ENCODE data around the gene CERS5.
"Not testable (repeated sequence)": the region's sequence is repeated elsewhere in the genome, so short reads cannot be mapped to it uniquely, and the experiment has no call there.

The CERS5 gene

DNA sequence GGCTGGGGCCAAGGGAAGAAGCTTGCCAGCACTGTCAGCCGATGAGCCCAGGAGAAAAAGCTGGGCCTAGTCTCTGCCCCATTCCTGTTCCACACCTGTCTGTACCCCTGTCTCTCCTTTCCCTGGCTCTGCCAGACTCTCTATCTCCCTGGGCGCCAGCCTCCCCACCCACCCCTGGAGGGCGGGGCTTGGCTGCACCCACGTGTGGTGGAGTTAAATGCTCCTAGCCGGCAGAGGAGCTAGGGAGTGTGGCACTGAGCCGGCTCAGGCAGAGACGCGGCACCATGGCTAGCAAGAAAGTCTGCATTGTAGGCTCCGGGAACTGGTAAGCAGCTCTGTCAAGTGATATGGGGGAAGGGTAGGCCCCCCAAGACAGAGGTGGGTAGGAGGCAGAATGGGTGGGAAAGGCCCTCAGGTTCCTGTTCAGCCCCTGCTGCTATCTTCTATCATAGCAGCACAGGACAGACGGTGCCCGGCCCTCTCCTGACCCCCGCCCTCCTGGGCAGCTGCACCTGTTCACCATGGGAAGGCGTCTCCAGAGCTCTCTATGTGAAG, 63.3 kb downstream of the CERS5 start, which contains the start of gene GPD1:
GPD1 (plus strand) TSS at position 242 of the 555 bp plus-strand sequence; CDS start at position 285, 43 bp downstream.
- DNase-seq: peak; percentile 67

DNA sequence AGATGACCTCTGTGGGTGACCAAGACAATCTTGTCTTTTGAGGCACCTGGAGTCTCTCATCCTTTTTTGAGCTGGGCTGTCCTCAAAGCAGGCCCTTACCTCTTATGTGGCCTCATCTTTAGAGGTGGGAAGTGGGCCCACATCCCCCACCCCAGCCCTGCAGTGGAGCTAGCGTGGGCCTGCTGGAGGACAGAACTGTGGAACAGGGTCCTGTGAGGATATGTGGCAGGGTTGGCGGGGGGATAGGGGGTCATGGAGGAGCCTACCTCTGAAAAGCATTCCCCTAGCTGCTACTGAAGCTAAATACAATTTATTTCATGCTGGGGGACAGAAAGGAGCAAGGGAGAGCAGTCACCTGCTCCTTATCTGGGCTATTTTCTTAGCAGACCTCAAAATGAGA, 63.8 kb downstream of the CERS5 start:
- DNase-seq: no peak

DNA sequence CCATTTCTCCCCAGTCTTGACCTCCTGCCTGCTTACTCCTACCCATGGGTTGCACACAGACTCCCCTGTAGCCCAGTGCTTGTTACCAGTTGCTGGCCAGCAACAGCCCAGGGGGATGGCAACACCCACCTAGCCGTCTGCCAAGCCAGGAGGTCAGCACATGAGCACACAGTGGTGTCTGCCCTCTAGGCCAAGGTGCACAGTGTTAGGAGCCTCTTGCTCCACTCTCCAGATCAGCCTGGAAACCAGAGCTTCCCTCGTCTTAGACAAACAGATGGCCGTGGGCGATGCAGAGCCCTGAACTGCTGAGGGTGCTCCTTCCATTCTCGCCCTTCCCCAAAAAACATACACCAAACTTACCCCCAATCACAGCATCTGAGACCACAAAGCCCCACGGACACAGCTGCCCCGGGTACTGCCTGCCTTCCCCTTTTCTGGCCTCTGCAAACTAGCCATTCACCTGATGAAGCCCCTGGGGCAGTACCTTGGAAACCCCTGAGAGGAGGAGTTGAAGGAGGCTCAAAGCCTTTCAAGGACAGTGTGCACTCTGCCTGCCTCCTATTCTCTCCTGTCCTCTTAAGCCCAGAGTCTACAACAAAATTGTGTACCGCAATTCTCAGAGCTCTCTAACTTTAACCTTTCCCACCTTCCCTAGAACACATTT, 64.4 kb downstream of the CERS5 start:
- no peak for DNase-seq

DNA sequence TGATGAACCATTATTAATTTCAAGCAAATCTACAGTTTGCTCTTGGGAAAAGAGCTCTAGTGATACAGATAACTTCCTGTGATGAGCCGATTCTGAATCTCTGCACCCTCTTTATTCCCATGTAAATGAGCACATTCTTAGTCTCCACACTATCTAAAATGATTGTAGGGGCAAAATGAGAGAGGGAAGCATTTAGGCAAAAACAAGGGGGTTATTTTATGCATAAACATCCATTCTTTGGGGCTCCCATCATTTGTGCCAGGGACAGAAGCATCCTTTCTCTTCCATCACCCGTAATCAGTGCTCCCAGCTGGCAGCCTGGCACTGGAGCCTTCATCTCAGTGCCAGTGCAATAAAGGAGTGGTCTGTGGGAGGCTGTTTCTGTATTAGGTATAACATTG, 65.0 kb downstream of the CERS5 start:
- no peak for DNase-seq

DNA sequence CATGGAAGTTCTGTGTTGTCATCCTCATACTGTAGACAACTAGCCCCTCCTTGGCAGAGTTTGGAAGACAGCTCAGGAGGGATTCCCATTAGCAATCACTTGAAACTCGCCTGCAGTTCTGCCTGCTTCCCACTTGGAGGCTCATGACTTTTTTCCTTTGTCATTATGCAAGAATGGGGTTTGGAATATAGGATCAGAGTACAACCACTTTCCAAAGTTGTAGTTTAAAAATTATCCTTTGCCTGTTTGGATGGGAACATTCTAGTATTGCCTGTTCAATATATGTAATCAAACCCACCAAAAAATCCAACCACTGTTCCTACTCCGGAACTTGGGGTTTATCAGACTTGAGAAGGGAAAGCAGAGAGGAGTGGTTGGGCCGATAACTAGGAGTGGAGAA, 65.5 kb downstream of the CERS5 start:
- DNase-seq: no peak

DNA sequence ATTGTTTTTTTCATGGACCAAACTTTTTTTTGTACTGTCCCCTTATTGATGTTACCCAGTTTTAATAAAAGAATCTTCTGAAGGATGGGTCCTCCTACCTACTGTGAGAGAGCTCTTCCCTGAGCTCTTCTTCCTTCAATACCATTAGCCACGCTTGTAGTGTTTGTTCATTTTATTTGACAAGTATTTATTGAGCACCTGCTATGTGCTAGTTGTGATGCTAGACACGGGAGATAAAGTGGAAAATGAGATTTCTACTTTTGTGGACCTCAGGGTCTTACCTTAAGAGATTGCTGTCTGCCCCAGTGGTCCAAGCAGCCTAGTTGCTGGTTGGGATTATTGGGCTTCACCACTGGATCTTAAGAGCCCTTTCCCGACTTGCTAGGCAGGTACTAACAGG, 66.6 kb downstream of the CERS5 start:
- no peak for DNase-seq

DNA sequence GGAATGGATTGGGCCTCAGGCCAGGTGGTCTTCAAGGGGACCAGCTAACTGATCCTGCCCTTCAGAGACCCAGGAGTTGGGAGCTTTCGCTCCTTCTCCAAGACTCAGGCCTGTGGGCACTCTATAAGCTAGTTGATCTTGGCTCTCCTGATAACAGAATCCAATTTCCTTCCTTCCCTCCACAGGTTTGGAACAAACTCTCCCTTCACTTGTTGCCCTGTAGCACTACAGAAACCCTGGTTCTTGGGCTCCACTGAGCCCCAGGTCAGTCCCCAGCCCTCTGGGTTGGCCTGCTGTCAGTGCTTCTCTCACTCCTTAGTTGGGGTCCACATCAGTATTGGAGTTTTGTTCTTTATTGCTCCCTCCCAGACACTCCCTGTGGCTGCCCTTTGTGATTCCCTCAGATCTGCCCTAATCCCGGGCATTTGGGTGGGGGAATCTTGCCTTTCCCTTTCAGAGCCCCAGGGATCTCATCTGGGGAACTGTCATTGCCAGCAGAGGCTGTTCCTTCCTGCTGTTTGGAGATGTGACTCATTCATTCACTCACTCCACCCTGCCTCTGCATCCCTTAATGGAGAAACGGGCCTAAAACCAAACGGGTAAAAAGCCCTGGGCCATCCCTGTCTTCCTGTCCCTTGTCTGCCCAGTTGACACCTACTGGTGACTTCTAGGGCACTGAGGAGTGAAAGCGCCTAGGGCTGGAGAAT, 67.7 kb downstream of the CERS5 start:
- no peak for DNase-seq

DNA sequence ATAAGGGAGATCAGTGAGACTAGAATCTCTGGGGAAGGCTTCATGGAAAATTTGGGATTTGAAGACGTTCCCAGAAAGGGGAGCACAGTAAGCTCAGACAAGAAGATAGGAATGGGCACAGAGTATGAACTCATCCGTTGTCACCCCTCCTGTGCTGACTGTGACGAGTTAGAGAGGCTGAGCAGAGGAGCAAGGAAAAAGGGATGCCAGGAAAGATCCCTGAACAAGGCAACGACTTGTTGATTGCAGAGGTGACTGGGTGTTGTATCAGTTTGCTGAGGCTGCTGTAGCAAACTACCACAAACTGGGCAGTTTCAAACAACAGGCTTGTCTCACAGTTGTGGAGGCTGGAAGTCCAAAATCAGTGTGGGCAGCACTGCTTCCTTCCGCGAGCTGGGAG, 69.2 kb downstream of the CERS5 start:
- no peak for DNase-seq

DNA sequence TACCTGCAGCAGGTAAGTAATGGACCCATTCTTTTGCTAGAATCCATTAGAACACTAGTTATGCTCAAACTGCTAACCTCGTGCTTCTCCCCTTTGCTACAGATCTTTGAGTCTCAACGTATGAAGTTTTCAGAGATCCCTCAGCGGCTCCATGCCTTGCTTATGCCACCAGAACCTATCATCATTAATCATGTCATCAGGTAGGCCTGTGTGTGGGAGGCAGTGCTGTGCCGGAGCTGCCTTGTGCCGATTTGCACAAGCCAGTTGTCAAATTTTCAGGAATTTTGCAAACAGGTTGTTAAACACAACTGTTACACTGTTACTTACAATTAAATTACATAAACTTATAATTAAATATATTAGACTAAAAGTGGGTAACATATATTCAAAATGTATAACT, 76.8 kb downstream of the CERS5 start:
- DNase-seq: no peak

DNA sequence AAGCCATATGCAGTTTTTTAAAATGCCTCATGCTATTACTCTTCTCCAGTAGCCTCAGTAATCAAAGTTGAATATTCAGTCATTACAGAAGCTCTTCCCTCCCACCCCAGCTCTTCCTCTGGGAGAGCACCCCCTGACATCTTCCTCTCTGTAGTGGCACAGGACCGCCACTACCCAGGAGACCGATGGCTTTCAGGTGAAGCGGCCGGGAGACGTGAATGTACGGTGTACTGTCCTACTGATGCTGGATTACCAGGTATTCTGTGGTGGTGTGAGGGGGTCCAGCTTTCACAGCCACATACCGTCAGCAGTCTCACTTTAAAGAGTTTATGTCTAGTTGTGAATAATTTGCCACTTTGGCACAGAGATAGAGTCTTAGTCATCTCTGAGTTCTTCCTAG, 77.4 kb downstream of the CERS5 start:
- no peak for DNase-seq

DNA sequence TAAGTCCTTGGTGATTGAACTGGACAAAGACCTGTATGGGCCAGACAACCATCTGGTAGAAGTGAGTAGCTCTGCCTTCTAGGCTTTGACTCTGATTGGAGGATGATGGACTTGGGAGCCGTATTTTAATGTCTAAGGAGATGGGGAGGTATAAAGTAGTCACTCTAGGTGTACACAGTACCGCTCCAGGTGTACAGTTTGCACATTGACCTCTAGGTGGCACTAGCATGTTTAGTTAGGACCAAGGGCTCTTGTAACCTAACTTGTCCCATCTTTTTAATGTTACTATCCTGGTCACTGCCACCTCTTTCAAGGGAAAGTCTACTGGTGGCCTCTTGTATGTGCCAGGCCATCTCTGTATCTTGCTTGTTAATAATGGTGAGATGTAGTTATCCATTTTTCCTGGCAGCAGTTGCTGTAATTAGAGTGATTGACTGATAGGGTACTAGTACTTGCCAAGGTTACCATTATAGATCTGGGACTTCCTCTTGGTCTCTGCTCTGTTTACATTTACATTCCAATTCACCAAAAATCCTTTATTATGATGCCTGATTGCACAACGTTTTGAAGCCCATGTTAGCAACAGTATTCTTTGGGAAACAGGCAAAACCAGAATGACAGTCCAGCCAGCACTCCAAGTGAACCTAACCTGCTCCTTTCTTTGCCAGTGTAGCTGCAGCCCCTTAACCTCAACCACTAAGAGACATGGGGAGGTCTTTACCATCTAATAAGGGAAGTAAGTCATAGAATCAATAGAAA, 78.4 kb downstream of the CERS5 start:
- DNase-seq: no peak

DNA sequence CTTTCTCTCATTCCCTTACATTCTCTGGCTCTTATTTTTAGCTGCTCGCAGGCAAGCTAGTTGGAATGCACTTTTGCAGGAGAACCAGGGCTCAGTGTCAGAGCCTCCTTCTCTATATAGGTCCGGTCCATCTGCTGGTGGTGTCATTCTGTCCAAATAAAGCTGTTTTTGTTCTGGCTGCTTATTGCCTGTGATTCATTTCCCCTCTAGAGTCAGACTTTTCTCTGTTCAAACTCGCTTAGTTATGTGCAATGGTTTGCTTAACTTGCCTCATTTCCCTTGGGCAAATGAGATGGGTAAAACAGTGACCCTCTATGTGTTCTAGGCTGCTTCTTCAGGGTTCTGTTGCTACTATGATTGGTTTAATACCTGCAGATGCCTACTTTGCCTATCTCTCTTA, 79.2 kb downstream of the CERS5 start:
- no peak for DNase-seq

DNA sequence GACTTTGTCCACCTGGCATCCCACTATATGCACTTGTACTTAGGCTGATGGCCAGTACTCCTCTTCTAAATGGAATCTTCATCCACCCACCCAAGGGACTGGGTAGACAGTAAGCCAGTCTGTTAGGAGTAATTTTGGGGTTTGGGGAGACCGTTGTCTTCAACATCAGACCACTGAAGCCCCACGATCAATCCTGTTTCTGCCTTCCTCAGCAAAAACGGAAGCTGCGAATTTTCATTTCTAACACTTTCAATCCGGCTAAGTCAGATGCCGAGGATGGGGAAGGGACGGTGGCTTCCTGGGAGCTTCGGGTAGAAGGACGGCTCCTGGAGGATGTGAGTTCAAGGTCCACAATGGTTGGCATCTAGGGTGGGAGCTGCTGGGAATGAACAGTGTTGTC, 80.0 kb downstream of the CERS5 start:
- no peak for DNase-seq

DNA sequence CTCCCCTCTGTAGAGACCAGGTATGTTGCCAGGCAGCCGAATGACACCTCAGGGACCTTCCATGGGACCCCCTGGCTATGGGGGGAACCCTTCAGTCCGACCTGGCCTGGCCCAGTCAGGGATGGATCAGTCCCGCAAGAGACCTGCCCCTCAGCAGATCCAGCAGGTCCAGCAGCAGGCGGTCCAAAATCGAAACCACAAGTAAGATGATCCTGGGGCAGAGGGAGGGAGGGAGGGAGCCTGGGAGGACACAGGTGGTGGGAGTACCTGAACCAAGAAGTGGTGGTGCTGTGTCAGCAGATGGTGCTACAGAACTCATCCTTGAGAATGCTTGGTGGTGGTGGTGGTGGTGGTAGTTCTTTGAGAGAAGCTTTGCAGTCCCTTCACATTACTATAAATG, 81.0 kb downstream of the CERS5 start:
- no peak for DNase-seq

DNA sequence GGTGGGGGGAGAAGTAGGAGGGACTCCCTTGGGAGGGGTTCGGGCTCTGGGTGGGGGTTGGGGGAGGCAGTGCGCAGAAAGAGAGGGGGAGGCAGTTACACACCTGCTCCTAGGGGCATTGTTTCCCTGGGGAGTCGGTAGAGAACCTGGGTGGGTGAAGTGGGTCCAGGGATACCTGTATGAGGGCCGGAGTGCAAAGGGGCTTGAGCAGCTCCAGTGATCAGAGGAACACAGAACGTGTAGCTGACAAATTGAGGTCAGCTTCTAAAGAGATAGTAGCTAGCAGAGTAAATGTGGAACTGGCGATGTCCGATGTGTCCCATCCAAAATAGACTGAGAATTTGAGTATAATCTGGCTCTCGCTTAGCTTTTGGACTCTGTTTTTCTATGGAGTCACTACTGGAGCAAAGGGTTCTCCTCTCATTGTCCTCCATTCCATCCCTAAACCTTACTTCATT, 81.5 kb downstream of the CERS5 start:
- peak; percentile 41 for DNase-seq

DNA sequence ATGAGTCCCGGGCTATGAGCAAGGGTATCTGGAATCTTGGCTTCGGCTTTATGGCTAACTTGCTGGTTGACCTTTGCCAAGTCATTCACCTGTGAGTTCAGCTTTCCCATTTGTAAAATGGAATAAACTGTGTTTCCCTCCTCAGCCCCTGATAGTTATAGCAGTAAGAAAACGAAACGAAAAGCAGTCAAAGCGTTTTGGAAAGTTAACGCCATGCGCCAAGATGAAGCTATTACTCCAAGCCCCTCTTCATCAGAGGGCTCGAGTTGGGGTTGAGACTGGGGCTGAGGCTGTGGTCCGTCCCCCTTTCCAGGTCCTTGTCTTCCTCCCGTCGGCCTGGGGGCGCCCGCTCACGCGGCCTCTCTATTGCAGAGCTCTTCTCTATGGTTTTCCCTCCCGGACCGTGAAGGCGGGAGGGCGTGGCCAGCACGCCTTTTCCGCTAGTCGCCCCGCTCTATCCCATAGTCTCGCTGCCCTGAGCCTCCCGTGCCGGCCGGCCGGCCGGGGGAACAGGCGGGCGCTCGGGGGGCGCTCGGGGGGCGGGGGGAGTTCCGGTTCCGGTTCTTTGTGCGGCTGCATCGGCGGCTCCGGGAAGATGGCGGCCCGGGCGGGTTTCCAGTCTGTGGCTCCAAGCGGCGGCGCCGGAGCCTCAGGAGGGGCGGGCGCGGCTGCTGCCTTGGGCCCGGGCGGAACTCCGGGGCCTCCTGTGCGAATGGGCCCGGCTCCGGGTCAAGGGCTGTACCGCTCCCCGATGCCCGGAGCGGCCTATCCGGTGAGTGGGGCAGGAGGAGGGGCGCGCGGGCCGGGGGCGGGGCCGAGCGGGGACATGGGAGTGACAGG, 82.2 kb downstream of the CERS5 start, which contains the start of gene SMARCD1:
SMARCD1 (plus strand) TSS at position 568 of the 840 bp plus-strand sequence; CDS start at position 596, 28 bp downstream.
- DNase-seq: peak; percentile 92

DNA sequence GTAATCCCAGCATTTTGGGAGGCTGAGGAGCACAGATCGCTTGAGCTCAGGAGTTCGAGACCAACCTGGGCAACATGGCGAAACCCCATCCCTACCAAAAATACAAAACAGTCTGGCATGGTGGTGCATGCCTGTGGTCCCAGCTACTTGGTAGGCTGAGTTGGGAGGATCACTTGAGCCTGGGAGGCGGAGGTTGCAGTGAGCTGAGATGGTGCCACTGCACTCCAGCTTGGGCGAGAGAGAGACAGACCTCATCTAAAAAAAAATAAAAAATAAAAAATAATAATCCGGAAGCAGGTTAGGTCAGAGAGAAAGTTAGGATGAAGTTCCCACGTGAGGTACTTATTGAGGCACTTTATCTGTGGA, 82.8 kb downstream of the CERS5 start:
- DNase-seq: not testable (repeated sequence)

DNA sequence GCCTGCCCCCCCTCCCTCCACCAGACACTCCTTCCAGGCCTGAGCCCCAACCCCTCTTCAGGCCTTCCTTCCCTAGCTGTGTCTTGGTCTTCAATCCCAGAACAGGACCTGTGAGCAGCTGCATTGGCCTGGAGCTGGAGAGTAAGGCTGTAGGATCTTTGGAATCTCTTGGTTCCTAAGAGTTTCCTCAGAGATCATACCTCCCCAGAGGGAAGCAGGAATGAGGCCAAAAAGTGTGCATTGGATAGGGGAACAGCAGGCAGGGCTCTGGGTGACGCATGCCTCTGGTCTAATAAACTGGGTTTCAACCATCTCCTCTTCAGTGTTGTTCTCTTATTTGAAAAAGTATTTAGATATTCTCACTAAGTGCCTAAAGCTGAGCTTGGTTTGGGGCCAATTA, 83.9 kb downstream of the CERS5 start:
- no peak for DNase-seq

DNA sequence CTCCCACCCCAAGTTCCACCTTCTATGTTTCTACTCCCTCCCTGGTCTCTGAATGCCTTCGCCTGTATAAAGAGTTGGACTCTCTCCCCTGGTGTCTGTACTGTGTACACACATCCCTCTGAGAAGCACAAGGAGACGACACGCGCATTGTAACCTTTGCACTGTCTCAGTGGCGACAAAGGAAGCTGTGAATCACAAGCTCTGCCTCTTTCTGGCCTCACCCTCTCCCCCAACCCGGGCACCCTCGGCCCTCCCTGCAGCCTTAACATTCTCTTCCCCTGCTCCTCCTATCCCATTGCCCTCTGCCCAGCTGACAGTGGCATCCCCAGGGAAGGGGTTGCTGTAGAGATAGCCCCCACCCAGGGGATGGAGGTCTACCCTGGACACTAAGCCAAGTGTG, 84.5 kb downstream of the CERS5 start:
- DNase-seq: no peak

DNA sequence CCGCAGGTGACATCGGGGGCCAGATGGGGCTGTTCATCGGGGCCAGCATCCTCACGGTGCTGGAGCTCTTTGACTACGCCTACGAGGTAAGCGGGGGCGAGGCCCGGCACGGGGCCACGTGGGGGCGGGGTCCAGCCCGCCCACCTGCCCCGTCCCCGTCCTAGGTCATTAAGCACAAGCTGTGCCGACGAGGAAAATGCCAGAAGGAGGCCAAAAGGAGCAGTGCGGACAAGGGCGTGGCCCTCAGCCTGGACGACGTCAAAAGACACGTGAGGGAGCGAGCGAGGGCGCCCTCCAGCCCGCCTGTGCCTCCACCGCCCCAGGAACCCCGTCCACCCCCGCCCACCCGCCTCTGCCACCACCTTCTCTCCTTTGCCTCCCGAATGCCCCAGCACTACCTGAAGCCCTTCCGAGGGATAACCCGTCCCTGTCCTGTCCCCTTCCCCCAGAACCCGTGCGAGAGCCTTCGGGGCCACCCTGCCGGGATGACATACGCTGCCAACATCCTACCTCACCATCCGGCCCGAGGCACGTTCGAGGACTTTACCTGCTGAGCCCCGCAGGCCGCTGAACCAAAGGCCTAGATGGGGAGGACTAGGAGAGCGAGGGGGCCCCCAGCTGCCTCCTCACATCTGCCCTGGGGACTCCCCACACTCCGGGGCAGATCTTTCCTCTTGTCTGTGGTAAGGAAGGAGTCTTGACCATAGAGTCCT, 85.9 kb downstream of the CERS5 start:
- DNase-seq: no peak

DNA sequence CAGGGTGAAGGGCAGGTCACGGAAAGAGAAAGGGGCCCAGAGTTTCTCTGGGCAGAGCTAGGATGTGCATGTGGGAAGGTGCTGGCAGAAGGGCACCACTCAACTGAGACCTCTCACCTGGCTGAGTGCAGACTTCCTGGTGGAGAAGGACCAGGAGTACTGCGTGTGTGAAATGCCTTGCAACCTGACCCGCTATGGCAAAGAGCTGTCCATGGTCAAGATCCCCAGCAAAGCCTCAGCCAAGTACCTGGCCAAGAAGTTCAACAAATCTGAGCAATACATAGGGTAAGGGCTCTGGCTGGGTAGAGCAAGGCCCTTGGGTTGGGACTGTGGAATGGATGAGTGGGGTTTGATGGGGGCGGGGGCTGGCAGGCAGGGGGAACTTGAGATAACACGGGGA, 87.4 kb downstream of the CERS5 start:
- DNase-seq: no peak
